H54 (cell line): ENCODE results near the gene FAM124A.

Experiments
- DNase-seq: peaks from one replicate; pipeline ENCODE4 v3.0.0; 2011; ENCODE audit warnings: low spot score, mixed read lengths; ENCODE audit not compliant: insufficient read length
- FAIRE-seq: peaks from 3 replicates; lab custom pipeline; 2011; peaks lifted over from hg19 to GRCh38; lab: Jason Lieb, UNC
- POLR2A ChIP-seq: IDR thresholded peaks from 2 replicates; pipeline ENCODE4 v1.6.1; 2011; ENCODE audit warnings: low read depth, mild to moderate bottlenecking, low read length

Gene FAM124A

GRCh38 chr13:51258612-51259548, 36.7 kb downstream of the FAM124A start:
- FAIRE-seq: no peak

GRCh38 chr13:51260154-51260553, 38.0 kb downstream of the FAM124A start:
- DNase-seq (no peak), FAIRE-seq (no peak)
- TF ChIP-seq POLR2A: no peak

More at GRCh38 chr13:51258612-51259548, 36.7 kb downstream of the FAM124A start:
- no peak for TF ChIP-seq POLR2A
- no peak for DNase-seq

GRCh38 chr13:51261610-51262249, 39.5 kb downstream of the FAM124A start:
- no peak for TF ChIP-seq POLR2A
- FAIRE-seq: no peak

GRCh38 chr13:51262501-51263211, 40.5 kb downstream of the FAM124A start:
- no peak for FAIRE-seq
- DNase-seq: no peak
- no peak for TF ChIP-seq POLR2A

More at GRCh38 chr13:51261610-51262249, 39.5 kb downstream of the FAM124A start:
- DNase-seq: no peak

DNA sequence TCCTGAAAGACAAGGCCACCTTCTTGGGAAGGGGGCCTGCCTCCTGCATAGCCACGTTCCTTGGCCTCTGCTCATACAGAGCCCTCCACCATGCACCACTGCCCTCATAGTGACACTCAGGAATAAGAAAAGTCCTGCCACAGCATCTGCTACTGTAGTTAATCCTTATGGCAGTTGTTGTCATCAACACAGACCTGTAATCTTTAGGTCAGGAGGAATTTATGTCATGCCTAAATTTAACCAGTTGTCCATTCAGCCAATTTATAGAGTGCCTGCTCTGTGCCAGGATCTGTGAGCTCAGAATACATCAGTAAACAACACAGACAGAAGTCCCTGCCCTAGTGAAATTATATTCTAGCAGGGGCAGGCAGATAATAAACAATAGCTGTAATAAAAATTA, 44.4 kb downstream of the FAM124A start:
- FAIRE-seq (no peak), DNase-seq (no peak)
- no peak for TF ChIP-seq POLR2A

- FAIRE-seq: no peak
- DNase-seq: no peak
- no peak for TF ChIP-seq POLR2A
These were observed 45.4 kb downstream of the FAM124A start for GRCh38 chr13:51267622-51268021.

GRCh38 chr13:51269039-51269438, 46.8 kb downstream of the FAM124A start:
- no peak for FAIRE-seq
- DNase-seq: no peak
- TF ChIP-seq POLR2A: no peak

DNA sequence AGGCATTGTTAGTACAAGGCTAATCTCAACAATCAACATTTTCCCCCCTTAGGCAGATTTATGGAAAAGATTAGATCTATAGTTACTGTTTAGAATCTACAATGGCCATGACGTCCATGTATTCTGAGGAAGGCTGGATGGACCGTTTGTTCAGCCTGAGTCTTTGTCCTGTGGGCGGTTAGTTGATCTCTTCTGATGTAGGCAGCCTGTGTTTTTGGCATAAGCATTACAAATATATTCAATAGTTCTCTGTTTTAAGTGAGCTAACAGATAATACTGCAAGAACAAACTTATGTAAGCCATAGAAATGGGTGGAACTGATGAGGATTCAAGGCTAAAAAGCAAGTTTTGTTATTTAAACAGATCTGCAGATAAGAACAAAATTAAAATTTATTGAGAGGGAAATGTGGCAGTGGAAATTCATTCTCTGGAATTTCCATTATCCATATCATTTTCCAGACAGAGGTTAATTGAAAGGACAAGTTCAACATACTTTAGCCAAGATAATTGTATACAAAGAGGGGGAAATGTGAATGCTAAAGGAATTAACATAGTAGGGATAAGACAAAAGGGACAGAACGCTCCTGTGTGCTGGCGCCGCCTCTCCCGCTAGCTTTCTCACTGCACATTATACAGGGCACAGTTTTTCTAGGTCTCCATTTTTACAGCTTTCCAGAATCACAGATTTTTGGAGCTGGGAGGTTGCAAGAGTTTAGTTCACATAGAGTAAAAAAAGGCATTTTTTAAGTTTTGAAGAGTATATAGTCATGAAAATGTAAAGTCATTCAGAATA, 48.6 kb downstream of the FAM124A start:
- FAIRE-seq: no peak
- DNase-seq: no peak
- TF ChIP-seq POLR2A: no peak

DNA sequence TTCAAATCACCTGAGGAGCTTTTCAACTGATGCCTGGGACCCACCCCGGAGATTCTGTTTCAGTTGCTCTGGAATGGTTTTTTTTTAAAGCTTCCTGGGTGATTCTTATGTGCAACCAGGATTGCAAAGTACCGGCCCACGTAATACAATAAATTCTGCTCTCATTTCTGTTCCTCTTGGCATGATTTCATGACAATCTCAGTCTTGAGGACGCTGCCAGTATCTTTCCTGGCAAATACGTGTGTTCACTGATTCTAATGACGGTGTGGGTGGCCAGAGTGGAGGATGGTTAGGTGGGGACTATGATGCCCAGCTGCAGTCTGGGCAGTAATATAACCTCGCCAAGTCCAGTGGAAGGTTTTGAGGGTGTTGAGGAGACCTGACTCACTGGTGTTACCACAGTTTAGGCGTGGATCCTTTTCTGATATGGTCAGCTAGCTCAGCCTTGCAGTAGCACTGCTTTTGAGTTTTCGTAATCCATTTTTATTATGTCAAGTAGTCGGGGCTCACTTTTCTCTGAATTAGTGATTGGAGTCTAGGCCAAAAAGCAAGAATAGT, 49.4 kb downstream of the FAM124A start:
- FAIRE-seq: no peak
- TF ChIP-seq POLR2A: no peak
- no peak for DNase-seq

DNA sequence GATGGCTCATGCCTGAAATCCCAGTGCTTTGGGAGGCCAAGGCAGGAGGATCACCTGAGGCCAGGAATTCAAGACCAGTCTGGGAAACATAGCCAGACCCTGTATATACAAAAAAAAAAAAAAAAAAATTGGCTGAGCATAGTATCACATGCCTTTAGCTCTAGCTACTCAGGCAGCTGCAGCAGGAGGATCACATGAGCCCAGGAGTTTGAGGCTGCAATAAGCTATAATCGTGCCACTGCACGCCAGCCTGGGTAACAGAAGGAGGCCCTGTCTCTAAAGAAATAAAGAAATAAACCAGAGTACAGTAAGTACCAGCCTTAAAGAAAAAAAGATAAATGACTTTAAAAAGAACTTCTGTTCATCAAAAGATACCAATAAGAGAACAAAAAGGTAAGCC, 52.9 kb downstream of the FAM124A start:
- TF ChIP-seq POLR2A: no peak
- no peak for DNase-seq

DNA sequence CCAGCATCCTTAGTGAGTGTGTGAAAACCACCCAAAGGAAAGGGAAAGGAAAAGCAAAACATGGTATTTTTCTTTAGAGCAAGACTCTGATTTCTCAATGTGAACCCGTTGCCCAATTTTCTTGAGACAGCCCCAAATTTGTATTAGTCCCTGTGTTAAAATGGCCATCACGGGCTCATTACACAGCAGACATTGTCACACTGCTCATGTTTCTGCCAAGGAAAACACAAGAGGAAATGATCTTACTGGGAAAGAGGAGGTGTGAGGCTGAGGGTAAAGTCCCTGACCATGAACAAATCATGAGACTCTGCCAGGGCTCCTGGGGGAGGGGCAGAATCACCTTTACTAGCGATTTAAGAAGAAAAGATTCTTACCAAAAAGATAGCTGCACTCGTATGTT, 54.4 kb downstream of the FAM124A start:
- TF ChIP-seq POLR2A: no peak
- FAIRE-seq: no peak
- DNase-seq: no peak

More for the DNA sequence above, 52.9 kb downstream of the FAM124A start:
- no peak for FAIRE-seq

GRCh38 chr13:51277928-51278327, 55.7 kb downstream of the FAM124A start:
- FAIRE-seq (no peak), DNase-seq (no peak)
- no peak for TF ChIP-seq POLR2A
